ENCODE data around the gene FAM111A.
"Not testable (repeated sequence)": the region's sequence is repeated elsewhere in the genome, so short reads cannot be mapped to it uniquely, and the experiment has no call there.

The FAM111A gene

GRCh38 chr11:59142530-59143507 lies at the start of gene FAM111A:
Gene FAM111A, plus strand, starts transcription at chr11:59142856. Its CDS starts 6,017 bp downstream, at chr11:59148873.
- Histone ChIP-seq H3K9me3 (ENCODE audit: severe bottlenecking) (no peaks in the 10 kb centered on the region), H3K27me3 (ENCODE audit: insufficient read depth, poor library complexity, severe bottlenecking) (no peaks in the 10 kb centered on the region), H3K4me3 (ENCODE audit: severe bottlenecking) (peak within 1 kb of the TSS; percentile 84), H3K36me3 (ENCODE audit: low read depth) (peaks cover 28% of the 10 kb centered on the region), H3K4me1 (ENCODE audit: insufficient read depth, poor library complexity, severe bottlenecking) (peaks cover 22% of the 10 kb centered on the region), H3K27ac (ENCODE audit: poor library complexity, severe bottlenecking) (peak within 1 kb of the TSS; percentile 84)
- ATAC-seq (ENCODE audit: low read depth) (peak; percentile 77), DNase-seq (ENCODE audit: low spot score) (peak; percentile 90)
- TF ChIP-seq CTCF (IDR thresholded peaks at IDR 0.05; ENCODE audit: poor library complexity, severe bottlenecking), result peak; percentile 53

GRCh38 chr11:59093576-59093975 lies 49.1 kb upstream of the FAM111A start:
- not testable (repeated sequence) for H3K4me3 ChIP-seq (ENCODE audit: severe bottlenecking); H3K27ac ChIP-seq (ENCODE audit: poor library complexity, severe bottlenecking); H3K4me1 ChIP-seq (ENCODE audit: insufficient read depth, poor library complexity, severe bottlenecking); ATAC-seq (ENCODE audit: low read depth); H3K9me3 ChIP-seq (ENCODE audit: severe bottlenecking); H3K27me3 ChIP-seq (ENCODE audit: insufficient read depth, poor library complexity, severe bottlenecking); DNase-seq (ENCODE audit: low spot score); H3K36me3 ChIP-seq (ENCODE audit: low read depth)

GRCh38 chr11:59095225-59095624 lies 47.4 kb upstream of the FAM111A start:
- DNase-seq (ENCODE audit: low spot score); H3K27ac ChIP-seq (ENCODE audit: poor library complexity, severe bottlenecking); H3K36me3 ChIP-seq (ENCODE audit: low read depth); H3K9me3 ChIP-seq (ENCODE audit: severe bottlenecking); H3K4me3 ChIP-seq (ENCODE audit: severe bottlenecking); H3K4me1 ChIP-seq (ENCODE audit: insufficient read depth, poor library complexity, severe bottlenecking); ATAC-seq (ENCODE audit: low read depth); H3K27me3 ChIP-seq (ENCODE audit: insufficient read depth, poor library complexity, severe bottlenecking): not testable (repeated sequence)

GRCh38 chr11:59095972-59096575 lies 46.6 kb upstream of the FAM111A start:
- not testable (repeated sequence) for H3K4me1 ChIP-seq (ENCODE audit: insufficient read depth, poor library complexity, severe bottlenecking); H3K27ac ChIP-seq (ENCODE audit: poor library complexity, severe bottlenecking); H3K4me3 ChIP-seq (ENCODE audit: severe bottlenecking); ATAC-seq (ENCODE audit: low read depth); H3K27me3 ChIP-seq (ENCODE audit: insufficient read depth, poor library complexity, severe bottlenecking); H3K36me3 ChIP-seq (ENCODE audit: low read depth); DNase-seq (ENCODE audit: low spot score); H3K9me3 ChIP-seq (ENCODE audit: severe bottlenecking)

- H3K4me1 ChIP-seq (ENCODE audit: insufficient read depth, poor library complexity, severe bottlenecking), result no peaks in the 10 kb centered on the region
- no peak overlapping the region for H3K27ac ChIP-seq (ENCODE audit: poor library complexity, severe bottlenecking)
- peak; percentile 49 for TF ChIP-seq CTCF (IDR thresholded peaks at IDR 0.05; ENCODE audit: poor library complexity, severe bottlenecking)
- no peaks in the 10 kb centered on the region for H3K36me3 ChIP-seq (ENCODE audit: low read depth)
- no peaks in the 10 kb centered on the region for H3K27me3 ChIP-seq (ENCODE audit: insufficient read depth, poor library complexity, severe bottlenecking)
- no peaks in the 10 kb centered on the region for H3K9me3 ChIP-seq (ENCODE audit: severe bottlenecking)
- H3K4me3 ChIP-seq (ENCODE audit: severe bottlenecking), result no peak overlapping the region
- ATAC-seq (ENCODE audit: low read depth), result 0 out of 3 replicates have a peak, but pooled peaks have one; percentile 46
- DNase-seq (ENCODE audit: low spot score), result no peak
These were observed 45.4 kb upstream of the FAM111A start for GRCh38 chr11:59097113-59097708.

- not testable (repeated sequence) for H3K36me3 ChIP-seq (ENCODE audit: low read depth); H3K4me1 ChIP-seq (ENCODE audit: insufficient read depth, poor library complexity, severe bottlenecking); H3K9me3 ChIP-seq (ENCODE audit: severe bottlenecking); H3K27ac ChIP-seq (ENCODE audit: poor library complexity, severe bottlenecking); H3K27me3 ChIP-seq (ENCODE audit: insufficient read depth, poor library complexity, severe bottlenecking); DNase-seq (ENCODE audit: low spot score); ATAC-seq (ENCODE audit: low read depth); H3K4me3 ChIP-seq (ENCODE audit: severe bottlenecking)
These were observed 44.7 kb upstream of the FAM111A start for GRCh38 chr11:59097938-59098337.

All from RWPE2 (cell line).